GM12878 (cell line): ENCODE results near the gene PRX. TPM values are rescaled to one million over a fixed set of nuclear protein-coding genes. Genes with fewer than 3 reads are reported as not detected.

Experiments used
- ATAC-seq: fragments of 200-7000 bp; cut with Tn5 transposase; 3 replicates; pipeline ENCODE4 v1.9.1; 2020; ENCODE audit warnings: mild to moderate bottlenecking, moderate library complexity
- BruUV-seq: library from RNA; stranded (reverse); fragments of 400-500 nt; replicated peaks from 2 replicates; lab custom pipeline; 2021; lab: Mats Ljungman, UMichigan
- CTCF ChIA-PET: fragments of 300-600 bp; sonication (Branson Sonifier 250); formaldehyde crosslinking; extraction: SDS; loops from one replicate; lab custom pipeline; 2021; ENCODE audit warnings: inconsistent platforms; lab: Yijun Ruan, JAX
- POLR2A ChIA-PET: fragments of 350-600 bp; formaldehyde crosslinking; extraction: SDS; loops from one replicate; lab custom pipeline; 2021; ENCODE audit warnings: inconsistent platforms; lab: Charles Lee
- RAD21 ChIA-PET: fragments of 300-600 bp; sonication (Branson Sonifier 250); formaldehyde crosslinking; loops from one replicate; lab custom pipeline; 2023; ENCODE audit warnings: antibody characterized with exemption; ENCODE audit not compliant: unreplicated experiment; lab: Charles Lee
- SMC1A ChIA-PET: fragments of 300-600 bp; sonication (Branson Sonifier 250); formaldehyde crosslinking; loops from one replicate; lab custom pipeline; 2023; ENCODE audit not compliant: unreplicated experiment, uncharacterized antibody; lab: Charles Lee
- DNase-seq: peaks from one replicate; pipeline ENCODE4 v3.0.0-alpha.2; 2011; ENCODE audit warnings: low read depth, low spot score
- FAIRE-seq: peaks from 3 replicates; lab custom pipeline; 2011; peaks lifted over from hg19 to GRCh38; lab: Jason Lieb, UNC
- H2AFZ ChIP-seq: 2 replicates; pipeline ENCODE4 v1.6.0; 2011; ENCODE audit warnings: low read depth, low read length, control low read depth; ENCODE audit not compliant: control insufficient read depth
- H3K27ac ChIP-seq: 2 replicates; pipeline ENCODE4 v1.5.1; 2011; ENCODE audit warnings: control low read depth; ENCODE audit not compliant: control insufficient read depth, insufficient read depth
- H3K27me3 ChIP-seq, 2 experiments: replicated peaks in 1 of 2; 2 replicates each; pipeline versions ENCODE4 v1.6.0 to v1.6.1; 2011; ENCODE audit warnings: low read length in 1 of 2; ENCODE audit not compliant: control insufficient read depth in 2 of 2, insufficient read depth in 2 of 2
- H3K36me3 ChIP-seq, 2 experiments: 2 replicates each; pipeline ENCODE4 v1.5.1; 2011; ENCODE audit warnings: low read length in 1 of 2; ENCODE audit not compliant: control insufficient read depth in 2 of 2, insufficient read depth in 2 of 2
- H3K4me1 ChIP-seq: 2 replicates; pipeline ENCODE4 v1.6.1; 2011; ENCODE audit warnings: mild to moderate bottlenecking, low read length, moderate library complexity, mixed read lengths; ENCODE audit not compliant: control insufficient read depth, insufficient read depth
- H3K4me2 ChIP-seq: 2 replicates; pipeline ENCODE4 v1.6.0; 2011; ENCODE audit warnings: control low read depth; ENCODE audit not compliant: control insufficient read depth, insufficient read depth
- H3K4me3 ChIP-seq: fragments of 200-600 bp; sonication (generic); 2 replicates; pipeline ENCODE4 v1.5.1; 2016
- H3K79me2 ChIP-seq: 2 replicates; pipeline ENCODE4 v1.6.0; 2011; ENCODE audit warnings: low read length; ENCODE audit not compliant: control insufficient read depth, insufficient read depth
- H3K9ac ChIP-seq: 2 replicates; pipeline ENCODE4 v1.8.0; 2011; ENCODE audit warnings: low read length, control low read depth, mixed read lengths; ENCODE audit not compliant: control insufficient read depth, insufficient read depth
- H3K9me3 ChIP-seq: replicated peaks from 3 replicates; pipeline ENCODE4 v1.5.1; 2011; ENCODE audit warnings: mild to moderate bottlenecking, low read length; ENCODE audit not compliant: control insufficient read depth, insufficient read depth
- H4K20me1 ChIP-seq: 2 replicates; pipeline ENCODE4 v1.6.0; 2011; ENCODE audit not compliant: control insufficient read depth, insufficient read depth
- BRCA1 ChIP-seq: IDR thresholded peaks from 2 replicates; pipeline ENCODE4 v1.6.1; 2011; ENCODE audit warnings: low read depth, low read length, improper control_type of control experiment
- CHD1 ChIP-seq: IDR thresholded peaks from 2 replicates; pipeline ENCODE4 v1.6.1; 2012; ENCODE audit warnings: low read depth, low read length, improper control_type of control experiment
- EP300 ChIP-seq, 2 experiments: fragments of 150-350 bp in 1 of 2; IDR thresholded peaks; 2 replicates each; pipeline ENCODE4 v1.6.1; 2011 to 2012; ENCODE audit warnings: low read depth in 2 of 2, low read length in 2 of 2, borderline replicate concordance in 1 of 2, improper control_type of control experiment in 1 of 2, inconsistent platforms in 1 of 2; ENCODE audit not compliant: control insufficient read depth in 1 of 2
- ESRRA ChIP-seq: IDR thresholded peaks from 2 replicates; pipeline ENCODE4 v1.6.1; 2012; ENCODE audit warnings: mild to moderate bottlenecking, low read length, improper control_type of control experiment
- NFYA ChIP-seq: IDR thresholded peaks from 2 replicates; pipeline ENCODE4 v1.6.1; 2011; ENCODE audit warnings: low read depth, mild to moderate bottlenecking, low read length, improper control_type of control experiment, borderline replicate concordance
- NR2C1 ChIP-seq: fragments of 450-650 bp; IDR thresholded peaks from 2 replicates; pipeline ENCODE4 v1.6.1; 2017; ENCODE audit warnings: antibody characterized with exemption, mild to moderate bottlenecking, moderate library complexity
- POLR2AphosphoS2 ChIP-seq: IDR thresholded peaks from 2 replicates; pipeline ENCODE4 v1.6.1; 2011; ENCODE audit warnings: low read depth, mild to moderate bottlenecking, low read length, improper control_type of control experiment, moderate library complexity
- POU2F2 ChIP-seq: IDR thresholded peaks from 3 replicates; pipeline ENCODE4 v1.6.1; 2011; ENCODE audit warnings: low read depth, mild to moderate bottlenecking, low read length, borderline replicate concordance
- RB1 ChIP-seq: fragments of 450-650 bp; formaldehyde crosslinking; IDR thresholded peaks from 2 replicates; pipeline ENCODE4 v1.6.1; 2017; ENCODE audit warnings: mild to moderate bottlenecking, borderline replicate concordance
- REST ChIP-seq: IDR thresholded peaks from 2 replicates; pipeline ENCODE4 v1.6.1; 2012; ENCODE audit warnings: mild to moderate bottlenecking, low read depth, low read length
- RFX5 ChIP-seq: IDR thresholded peaks from 2 replicates; pipeline ENCODE4 v1.6.1; 2011; ENCODE audit warnings: low read depth, low read length, improper control_type of control experiment
- SMAD1 ChIP-seq: fragments of 450-650 bp; IDR thresholded peaks from 2 replicates; pipeline ENCODE4 v1.6.1; 2018; ENCODE audit warnings: mild to moderate bottlenecking, low read depth; ENCODE audit not compliant: partially characterized antibody
- SP1 ChIP-seq: IDR thresholded peaks from one replicate; pipeline ENCODE4 v1.6.1; 2011; ENCODE audit warnings: low read depth, low read length
- WGBS: methylation state at CpG from one replicate; pipeline ENCODE4 v1.1.6; 2016; ENCODE audit warnings: low lambda C conversion rate; ENCODE audit not compliant: insufficient replicate concordance, insufficient coverage; ENCODE audit errors: missing lambda C conversion rate; 5-methylcytosine and 5-hydroxymethylcytosine counted together
- in situ Hi-C: fragments of 300-500 bp; cut with MboI; formaldehyde crosslinking; loops from 9 replicates; pipeline ENCODE4 v1.14.3; 2018; ENCODE audit warnings: mixed read lengths
- intact Hi-C: fragments of 100-400 bp; cut with micrococcal nuclease; formaldehyde crosslinking; loops from one replicate; pipeline ENCODE4 v1.14.2; 2022; ENCODE audit not compliant: unreplicated experiment
- polyA plus RNA-seq, 11 experiments: library from polyadenylated mRNA; depleted of rRNA in 4 of 11; unstranded in 6 of 11; stranded (reverse) in 5 of 11; fragments of >200 nt; fragmentation: Nextera tagmentation in 4 of 11; fragmentation: Illumina TruSeq in 1 of 11; extraction: Ambion mirVana in 4 of 11; extraction: Trizol in 1 of 11; gene quantifications; 1 replicate in 1 of 11; 2 replicates in 10 of 11; pipeline versions ENCODE4 v1.2.1 to v1.2.3, GENCODE V29; 2011 to 2016; ENCODE audit warnings: inconsistent platforms in 2 of 11, missing spikeins in 2 of 11, low read depth in 1 of 11
- total RNA-seq, 4 experiments: library from RNA; depleted of rRNA in 3 of 4; stranded (reverse); fragments of >200 nt in 3 of 4; fragmentation: Illumina TruSeq in 1 of 4; extraction: Trizol in 1 of 4; gene quantifications; 2 replicates each; pipeline versions ENCODE4 v1.2.1 to v1.2.3, GENCODE V29; 2013 to 2021

Gene PRX
- total and polyA plus RNA-seq, 10 of the 15 experiments (the other 5 are each of a cell fraction or from before 2014, with no cell fraction given): 0.02 to 1.4 (median 0.54) TPM; not detected in 1

- ATAC-seq (no peak), FAIRE-seq (no peak), DNase-seq (no peak)
- intact Hi-C loops (no loop called here), in situ Hi-C loops (no loop called here)
- Histone ChIP-seq H3K9me3 (no peaks in the 10 kb centered on the region), H3K27me3 (no peaks in the 10 kb centered on the region), H3K79me2 (no peaks in the 10 kb centered on the region), H3K4me3 (no peak overlapping the region), H3K4me2 (no peak overlapping the region), H3K27ac (no peak overlapping the region), H3K4me1 (peaks cover 23% of the 10 kb centered on the region), H3K36me3 (no peaks in the 10 kb centered on the region), H3K9ac (no peak overlapping the region), H2AFZ (no peak overlapping the region), H4K20me1 (no peaks in the 10 kb centered on the region)
- WGBS: 83% methylated on average over 3 of the region's 3 CpGs
- TF ChIP-seq ESRRA (no peak), POU2F2 (no peak), BRCA1 (no peak)
- ChIA-PET RAD21 (no interaction called here), POLR2A (interaction anchor here (0.6 kb wide), 1 partner anchor 11 kb away, joined by 3 read pairs; no protein-coding TSS in a partner anchor), CTCF (interaction anchor here (1.3 kb wide), 1 partner anchor 155 kb away, joined by 3 read pairs; no protein-coding TSS in a partner anchor), SMC1A (no interaction called here)
- BruUV-seq: no TSS peak
Measured at GRCh38 chr19:40460185-40460584, 47.0 kb upstream of the PRX start.

GRCh38 chr19:40458597-40458974 lies 45.4 kb upstream of the PRX start:
- SMC1A ChIA-PET: no interaction called here
- no peak overlapping the region for H3K9ac ChIP-seq
- no peak overlapping the region for H3K27ac ChIP-seq
- WGBS: 91% methylated on average over 3 of the region's 3 CpGs
- no TSS peak for BruUV-seq
- POLR2A ChIA-PET: no interaction called here
- no peaks in the 10 kb centered on the region for H3K27me3 ChIP-seq
- H4K20me1 ChIP-seq: no peaks in the 10 kb centered on the region
- no peak for ATAC-seq
- H3K36me3 ChIP-seq: no peaks in the 10 kb centered on the region
- DNase-seq: no peak
- in situ Hi-C loops: no loop called here
- intact Hi-C loops: no loop called here
- no peaks in the 10 kb centered on the region for H3K9me3 ChIP-seq
- RAD21 ChIA-PET: no interaction called here
- H2AFZ ChIP-seq: no peak overlapping the region
- no peak for FAIRE-seq
- peaks cover 15% of the 10 kb centered on the region for H3K4me1 ChIP-seq
- CTCF ChIA-PET: interaction anchor here (2.2 kb wide), 1 partner anchor 154 kb away, joined by 7 read pairs; no protein-coding TSS in a partner anchor
- H3K4me2 ChIP-seq: no peak overlapping the region
- no peak overlapping the region for H3K4me3 ChIP-seq
- H3K79me2 ChIP-seq: no peaks in the 10 kb centered on the region
- TF ChIP-seq EP300 (IDR thresholded peaks at IDR 0.05; ENCODE audit: borderline replicate concordance in 1 of 2, control insufficient read depth in 1 of 2, low read depth in 2 of 2, low read length in 2 of 2): no peak
- TF ChIP-seq REST: no peak
- no peak for TF ChIP-seq SP1
- TF ChIP-seq NFYA: no peak
- no peak for TF ChIP-seq CHD1
- no peak for TF ChIP-seq RB1
- TF ChIP-seq POLR2AphosphoS2: no peak
- no peak for TF ChIP-seq NR2C1
- TF ChIP-seq RFX5: no peak
- TF ChIP-seq SMAD1: no peak
